A172 (cell line): ENCODE results near the gene PPP2R3A. TPM values are rescaled to one million over a fixed set of nuclear protein-coding genes. Genes with fewer than 3 reads are reported as not detected.
"Not testable (repeated sequence)": the region's sequence is repeated elsewhere in the genome, so short reads cannot be mapped to it uniquely, and the experiment has no call there.

Experiments used
- DNase-seq: peaks from one replicate; pipeline ENCODE4 v3.0.0-alpha.2; 2015; ENCODE audit warnings: low spot score
- total RNA-seq: library from RNA; depleted of rRNA; stranded (reverse); fragments of >200 nt; shearing (Covaris generic); gene quantifications from 2 replicates; pipeline ENCODE4 v1.2.3, GENCODE V29; 2014

PPP2R3A gene
- total RNA-seq, 1 experiment from 2014 or later, result 19.1 TPM

DNA sequence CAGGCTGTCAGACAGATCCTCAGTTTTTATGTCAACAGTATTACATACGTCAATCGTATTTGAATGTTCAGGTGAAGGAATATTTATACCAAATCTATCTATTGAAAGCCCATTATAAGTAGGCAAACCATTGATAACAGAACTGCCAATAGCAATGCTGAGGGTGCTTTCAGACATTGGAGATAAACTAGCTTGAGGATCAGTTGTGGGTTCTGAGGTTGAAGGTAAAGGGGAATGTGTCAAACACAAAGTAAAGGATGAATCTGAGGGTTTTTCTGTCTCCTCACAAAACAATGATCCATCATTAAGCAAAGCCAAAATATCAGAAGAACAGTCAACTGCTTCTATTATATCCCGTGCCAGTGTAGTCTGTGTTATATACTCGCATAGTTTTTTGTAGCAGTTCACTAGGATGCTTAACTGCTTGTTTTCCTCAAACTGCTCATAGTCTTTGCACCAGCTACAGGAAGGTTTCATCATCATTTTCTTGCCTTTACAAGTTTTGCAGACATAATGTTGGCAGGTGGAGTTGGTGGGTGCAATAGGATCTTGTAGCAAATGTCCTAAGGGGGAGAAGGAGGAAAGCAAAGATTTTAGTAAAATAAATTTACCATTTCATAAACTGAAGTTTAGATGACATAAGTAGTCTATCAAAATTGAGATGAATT lies 186.8 kb downstream of the PPP2R3A start:
- DNase-seq, result no peak

- no peak for DNase-seq
These were observed 187.4 kb downstream of the PPP2R3A start for GRCh38 chr3:136152963-136153362.

- no peak for DNase-seq
These were observed 196.0 kb downstream of the PPP2R3A start for GRCh38 chr3:136161516-136161915.

DNA sequence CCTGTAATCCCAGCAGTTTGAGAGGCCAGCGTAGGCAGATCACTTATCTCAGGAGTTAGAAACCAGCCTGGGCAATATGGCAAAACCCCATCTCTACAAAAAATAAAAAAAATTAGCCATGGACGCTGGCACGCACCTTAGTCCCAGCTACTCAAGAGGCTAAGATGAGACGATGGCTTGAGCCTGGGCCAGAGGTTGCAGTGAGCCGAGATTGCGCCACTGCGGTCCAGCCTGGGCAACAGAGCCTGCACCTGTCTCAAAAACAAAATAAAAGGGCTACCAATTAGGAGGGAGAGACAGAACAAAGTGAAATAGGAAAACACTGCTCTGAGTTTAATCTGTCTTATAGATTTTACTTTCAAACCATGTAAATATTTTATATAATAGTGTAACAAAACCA lies 196.8 kb downstream of the PPP2R3A start:
- DNase-seq, result no peak

DNA sequence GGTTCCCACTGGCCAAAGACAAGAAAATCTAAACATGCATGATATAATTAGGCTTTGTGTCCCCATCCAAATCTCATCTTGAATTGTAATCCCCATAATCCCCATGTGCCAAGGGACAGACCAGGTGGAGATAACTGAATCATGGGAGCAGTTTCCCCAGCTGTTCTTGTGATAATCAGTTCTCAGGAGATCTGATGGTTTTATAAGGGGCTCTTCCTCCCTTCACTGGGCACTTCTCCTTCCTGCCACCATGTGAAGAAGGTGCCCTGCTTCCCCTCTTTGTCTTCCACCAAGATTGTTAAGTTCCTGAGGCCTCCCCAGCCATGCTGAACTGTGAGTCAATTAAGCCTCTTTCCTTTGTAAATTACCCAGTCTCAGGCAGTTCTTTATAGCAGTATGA lies 198.1 kb downstream of the PPP2R3A start:
- DNase-seq, result not testable (repeated sequence)

DNA sequence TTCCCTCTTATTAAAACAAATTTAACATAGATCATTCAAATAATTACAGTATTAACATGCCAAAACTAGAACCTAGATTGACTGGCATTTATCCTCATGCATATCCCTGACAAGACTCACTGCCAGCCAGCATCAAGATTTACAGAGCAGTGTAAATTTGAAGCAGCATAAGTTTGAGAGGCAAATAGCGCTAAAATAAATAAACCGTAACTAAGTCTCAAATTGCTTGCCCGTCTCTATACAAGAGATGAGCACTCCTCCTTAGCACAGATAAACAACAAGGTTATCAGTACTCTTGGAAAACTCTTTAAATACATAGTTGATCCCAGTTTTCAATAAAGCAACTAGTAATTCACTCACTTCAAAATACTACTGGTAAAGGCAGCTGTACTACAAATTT lies 201.0 kb downstream of the PPP2R3A start:
- DNase-seq, result no peak

GRCh38 chr3:136168236-136168635 lies 202.7 kb downstream of the PPP2R3A start:
- not testable (repeated sequence) for DNase-seq

DNA sequence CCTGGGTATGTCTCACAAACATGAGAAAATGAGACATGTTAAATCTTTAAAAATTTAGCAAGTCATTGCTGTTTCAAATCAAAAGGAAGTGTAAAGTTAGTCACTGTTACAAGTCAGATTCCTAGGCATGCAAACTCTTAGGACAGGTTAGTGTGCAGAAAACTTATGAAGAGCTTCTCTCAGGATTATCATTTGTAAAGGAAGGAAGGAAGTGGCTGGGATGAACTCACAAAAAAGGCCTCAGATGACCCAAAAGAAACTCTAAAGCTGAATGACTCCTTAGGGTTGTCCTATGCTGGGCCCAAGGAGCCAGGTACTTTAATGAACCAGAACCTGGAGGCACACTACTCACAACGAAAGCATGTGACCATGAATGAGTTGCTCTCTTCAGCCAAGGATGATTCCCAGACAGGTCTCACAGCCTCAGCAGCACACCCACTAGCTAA lies 205.6 kb downstream of the PPP2R3A start:
- DNase-seq, result peak; percentile 27

DNA sequence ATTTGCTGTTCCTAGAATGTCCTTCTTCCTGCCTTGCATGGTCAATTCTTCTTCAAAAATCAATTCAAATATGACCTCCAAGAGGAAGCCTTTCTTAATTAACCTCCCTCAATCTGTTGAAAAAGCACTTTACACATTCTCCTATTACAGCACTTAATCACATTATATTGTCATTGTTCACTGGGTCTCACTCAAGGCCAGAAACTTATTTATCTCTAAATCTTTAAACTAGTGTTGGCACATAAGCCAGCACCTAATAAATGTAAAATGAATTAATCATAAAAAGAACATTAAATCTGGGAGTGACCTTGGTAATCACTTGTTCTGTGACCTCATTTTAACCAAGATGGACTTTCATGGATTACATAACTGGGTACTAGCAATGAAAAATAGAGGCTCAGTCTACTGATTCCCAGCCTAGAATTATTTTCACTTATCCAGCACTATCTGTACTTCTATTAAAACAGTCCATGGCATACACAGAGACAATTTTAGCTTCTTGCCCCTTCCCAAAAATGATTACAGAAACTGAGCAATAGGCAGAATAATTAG lies 208.5 kb downstream of the PPP2R3A start:
- DNase-seq, result no peak

DNA sequence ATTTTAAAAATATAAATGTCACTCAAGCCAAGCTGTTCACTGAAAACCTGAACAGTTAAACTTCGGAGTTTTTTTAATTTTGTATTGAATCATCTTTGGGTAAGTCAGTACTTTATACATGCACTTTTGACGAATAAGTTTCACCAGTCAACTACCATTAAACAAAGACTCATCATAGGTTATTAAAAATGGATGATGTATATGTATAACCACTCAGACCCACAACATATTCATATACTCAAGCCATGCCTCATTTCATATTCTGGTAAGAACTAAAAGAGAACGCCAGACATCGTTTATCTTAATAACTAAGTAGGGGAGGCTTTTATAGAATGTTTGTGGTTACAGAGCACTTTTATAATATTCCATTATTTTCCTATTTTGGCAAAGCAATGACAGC lies 212.3 kb downstream of the PPP2R3A start:
- no peak for DNase-seq

DNA sequence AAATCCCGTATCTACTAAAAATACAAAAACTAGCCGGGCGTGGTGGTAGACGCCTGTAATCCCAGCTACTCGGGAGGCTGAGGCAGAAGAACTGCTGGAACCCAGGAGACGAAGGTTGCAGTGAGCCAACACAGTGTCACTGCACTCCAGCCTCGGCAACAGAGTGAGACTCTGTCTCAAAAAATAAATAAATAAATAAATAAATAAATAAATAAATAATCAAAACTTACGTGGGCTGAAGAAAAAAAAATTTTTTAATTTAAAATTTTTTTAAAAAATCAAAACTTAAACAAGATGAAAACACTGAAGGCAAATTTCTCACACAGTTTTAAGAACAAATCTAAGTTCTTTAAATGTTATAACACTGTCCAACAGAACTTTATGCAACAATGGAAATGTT lies 216.2 kb downstream of the PPP2R3A start:
- DNase-seq, result no peak

DNA sequence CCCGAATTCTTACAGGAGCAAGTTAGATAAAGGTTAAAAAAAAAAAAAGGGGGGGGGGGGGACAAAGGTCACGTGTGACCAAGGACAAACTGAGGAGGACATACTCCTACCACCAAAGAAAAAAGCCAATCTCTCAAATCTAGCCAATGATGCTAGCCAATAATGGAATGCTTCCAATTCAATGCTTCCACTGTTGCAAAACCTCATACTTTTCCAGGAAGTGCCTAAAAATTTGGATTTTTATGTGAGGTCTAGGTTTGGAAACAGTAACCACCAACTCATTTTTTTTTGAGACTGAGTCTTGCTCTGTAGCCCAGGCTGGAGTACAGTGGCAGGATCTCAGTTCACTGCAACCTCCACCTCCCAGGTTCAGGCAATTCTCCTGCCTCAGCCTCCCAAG lies 219.2 kb downstream of the PPP2R3A start:
- DNase-seq, result no peak

DNA sequence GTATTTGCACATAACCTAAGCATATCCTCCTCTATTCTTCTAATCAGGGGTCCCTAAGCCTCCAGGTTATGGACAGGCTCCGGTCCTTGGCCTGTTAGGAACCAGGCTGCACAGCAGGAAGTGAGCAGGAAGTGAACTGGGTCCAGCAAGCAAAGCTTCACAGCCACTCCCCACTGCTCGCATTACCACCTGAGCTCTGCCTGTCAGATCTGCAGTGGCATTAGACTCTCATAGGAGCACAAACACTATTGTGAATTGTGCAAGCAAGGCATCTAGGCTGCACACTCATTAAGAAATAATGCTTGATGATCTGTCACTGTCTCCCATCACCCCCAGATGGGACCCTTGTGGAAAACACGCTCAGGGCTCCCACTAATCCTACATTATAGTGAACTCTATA lies 220.8 kb downstream of the PPP2R3A start:
- DNase-seq, result no peak

DNA sequence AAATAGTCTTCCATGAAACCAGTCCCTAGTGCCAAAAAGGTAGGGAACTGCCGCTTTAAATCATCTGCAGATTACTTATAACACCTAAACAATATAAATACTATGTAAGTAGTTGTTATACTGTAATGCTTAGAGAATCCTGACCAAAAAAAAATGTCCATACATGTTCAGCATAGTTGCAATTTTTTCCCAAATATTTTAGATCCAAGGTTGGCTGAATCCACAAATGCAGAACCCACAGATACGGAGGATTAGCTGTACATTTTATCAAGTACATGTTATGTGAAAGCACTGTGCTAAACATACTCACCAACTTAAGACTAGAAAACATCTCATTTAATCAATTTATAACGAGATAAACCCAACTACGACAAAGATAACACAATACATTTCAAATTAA lies 221.3 kb downstream of the PPP2R3A start:
- no peak for DNase-seq

GRCh38 chr3:136187868-136188267 lies 222.3 kb downstream of the PPP2R3A start:
- DNase-seq, result no peak

- no peak for DNase-seq
These were observed 223.5 kb downstream of the PPP2R3A start for GRCh38 chr3:136189043-136189442.

DNA sequence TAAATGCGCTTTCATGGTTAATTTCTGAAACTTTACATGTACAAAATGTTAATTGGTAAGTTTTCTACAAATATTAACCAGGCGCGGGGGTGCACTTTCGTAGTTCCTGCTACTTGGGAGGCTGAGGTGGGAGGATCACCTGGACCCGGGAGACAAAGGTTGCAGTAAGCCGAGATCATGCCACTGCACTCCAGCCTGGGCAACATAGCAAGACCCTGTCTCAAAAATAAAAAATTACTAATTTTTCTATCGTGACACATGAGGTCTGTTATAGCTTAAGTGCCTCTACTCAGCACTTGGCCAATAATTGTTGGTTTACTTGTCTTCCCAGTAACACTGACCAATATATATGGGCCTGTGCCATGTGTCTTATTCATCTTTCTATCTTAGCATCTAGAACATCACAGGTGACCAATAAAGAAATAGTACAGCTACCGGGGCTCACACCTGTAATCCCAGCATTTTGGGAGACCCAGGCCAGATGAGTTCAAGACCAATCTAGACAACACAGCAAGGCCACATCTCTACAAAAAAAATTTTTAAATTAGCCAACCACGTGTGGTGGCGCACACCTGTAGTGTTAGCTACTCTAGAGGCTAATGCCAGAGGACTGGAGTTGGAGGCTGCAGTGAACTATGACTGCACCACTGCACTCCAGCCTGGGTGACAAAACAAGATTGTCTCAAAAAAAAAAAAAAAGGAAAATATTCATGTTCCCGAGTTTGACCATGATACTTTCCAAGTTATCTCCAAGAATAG lies 224.5 kb downstream of the PPP2R3A start:
- no peak for DNase-seq

GRCh38 chr3:136192195-136192594 lies 226.7 kb downstream of the PPP2R3A start:
- not testable (repeated sequence) for DNase-seq

GRCh38 chr3:136192831-136193230 lies 227.3 kb downstream of the PPP2R3A start:
- no peak for DNase-seq

DNA sequence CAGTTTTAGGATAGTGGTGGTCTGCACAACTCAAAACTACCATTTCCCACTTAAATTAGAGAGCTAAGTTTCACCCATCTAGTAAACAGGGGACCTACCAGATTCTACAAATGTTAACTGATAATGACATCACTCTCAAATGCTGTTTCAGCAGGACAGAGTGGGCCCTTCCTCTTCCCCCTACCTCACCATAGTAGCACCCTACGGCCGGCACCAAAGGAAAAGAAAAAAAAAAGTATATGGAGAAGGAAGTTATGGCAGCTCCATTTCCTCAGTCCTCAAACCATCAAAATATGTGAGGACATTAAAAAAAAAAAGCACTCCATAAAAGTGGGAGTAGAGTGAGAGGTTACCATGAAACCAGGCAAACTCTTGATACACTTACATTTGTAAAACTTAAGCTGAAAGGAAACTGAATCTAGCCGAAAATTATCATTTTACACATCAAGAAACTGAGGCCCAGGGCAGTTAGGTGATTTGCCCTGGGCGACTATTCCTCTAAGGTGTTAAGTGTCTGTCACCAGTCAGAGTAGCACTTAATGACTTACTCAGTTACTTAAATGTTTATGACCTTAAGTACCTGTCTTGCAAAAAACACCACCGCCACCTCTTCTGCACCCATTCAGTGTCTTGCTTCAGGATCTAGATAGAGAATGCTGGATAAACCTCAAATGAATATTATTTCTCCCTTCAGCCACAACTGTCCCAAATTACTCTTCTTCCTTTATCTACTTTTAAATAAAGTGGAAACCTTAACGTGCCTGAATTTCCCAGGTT lies 227.9 kb downstream of the PPP2R3A start:
- DNase-seq, result peak; percentile 27

- DNase-seq, result peak; percentile 31
These were observed 229.1 kb downstream of the PPP2R3A start for GRCh38 chr3:136194409-136195257.
